HL-60 (cell line): ENCODE data around the gene KRT34.

Source experiments
- DNase-seq, 2 experiments: peaks; one replicate each; pipeline ENCODE4 v3.0.0-alpha.2; 2010 to 2020; ENCODE audit warnings: low read depth in 1 of 2, low spot score in 1 of 2
- H3K27ac ChIP-seq: fragments of 250-450 bp; sonication (Bioruptor Pico); replicated peaks from 2 replicates; pipeline ENCODE4 v1.5.1; 2020; ENCODE audit warnings: mild to moderate bottlenecking, moderate library complexity
- H3K27me3 ChIP-seq: fragments of 250-450 bp; sonication (Bioruptor Pico); 2 replicates; pipeline ENCODE4 v1.5.1; 2021; ENCODE audit warnings: mild to moderate bottlenecking, moderate library complexity; ENCODE audit not compliant: insufficient read depth, poor library complexity, severe bottlenecking
- H3K4me3 ChIP-seq: replicated peaks from 2 replicates; pipeline ENCODE4 v1.5.1; 2011; ENCODE audit warnings: mild to moderate bottlenecking, control low read depth, low read length; ENCODE audit not compliant: insufficient read depth
- CTCF ChIP-seq: IDR thresholded peaks from one replicate; pipeline ENCODE4 v1.5.1; 2011; ENCODE audit warnings: low read length, control low read depth, inconsistent platforms; ENCODE audit not compliant: insufficient read depth
- GABPA ChIP-seq: IDR thresholded peaks from 2 replicates; pipeline ENCODE4 v1.6.1; 2012; ENCODE audit warnings: low read depth
- POLR2AphosphoS5 ChIP-seq: IDR thresholded peaks from 2 replicates; pipeline ENCODE4 v1.6.1; 2012; ENCODE audit warnings: low read depth
- REST ChIP-seq: IDR thresholded peaks from 2 replicates; pipeline ENCODE4 v1.6.1; 2012; ENCODE audit warnings: low read depth; ENCODE audit not compliant: insufficient replicate concordance
- SPI1 ChIP-seq: IDR thresholded peaks from 2 replicates; pipeline ENCODE4 v1.6.1; 2012; ENCODE audit warnings: low read depth, mild to moderate bottlenecking, borderline replicate concordance

The KRT34 gene

GRCh38 chr17:41418116-41418860, 36.2 kb upstream of the KRT34 start:
- DNase-seq: no peak
- Histone ChIP-seq H3K4me3 (no peak overlapping the region), H3K27ac (no peak overlapping the region), H3K27me3 (no peaks in the 10 kb centered on the region)
- TF ChIP-seq REST (no peak), CTCF (no peak), POLR2AphosphoS5 (no peak), GABPA (no peak), SPI1 (no peak)

- Histone ChIP-seq H3K4me3 (no peak overlapping the region), H3K27me3 (no peaks in the 10 kb centered on the region), H3K27ac (no peak overlapping the region)
- TF ChIP-seq REST: no peak
- TF ChIP-seq POLR2AphosphoS5: no peak
- no peak for TF ChIP-seq GABPA
- peak; percentile 10 for TF ChIP-seq CTCF
- no peak for TF ChIP-seq SPI1
- no peak for DNase-seq
Measured at GRCh38 chr17:41417576-41418015, 35.5 kb upstream of the KRT34 start.

- Histone ChIP-seq H3K27ac (no peak overlapping the region), H3K4me3 (no peak overlapping the region), H3K27me3 (no peaks in the 10 kb centered on the region)
- TF ChIP-seq SPI1 (no peak), CTCF (no peak), REST (no peak), POLR2AphosphoS5 (no peak), GABPA (no peak)
- DNase-seq: no peak
Measured at GRCh38 chr17:41417127-41417526, 35.0 kb upstream of the KRT34 start.
